DND-41 (cell line): ENCODE measurements around the gene RING1.
A peak's percentile ranks its signal among the peaks of the same experiment; 100 is the strongest.

Experiments
- EZH2 ChIP-seq: IDR thresholded peaks from 3 replicates; pipeline ENCODE4 v1.6.1; 2012; ENCODE audit warnings: borderline replicate concordance, low read depth, mild to moderate bottlenecking, moderate library complexity, low read length, inconsistent platforms; ENCODE audit not compliant: severe bottlenecking
- TF ChIP-seq, protein P1 (sequence below): IDR thresholded peaks from 2 replicates; pipeline ENCODE4 v1.5.1; 2012; ENCODE audit warnings: borderline replicate concordance, low read length, moderate library complexity, mild to moderate bottlenecking; ENCODE audit not compliant: poor library complexity, severe bottlenecking; ENCODE audit errors: extremely low read depth

DNA sequence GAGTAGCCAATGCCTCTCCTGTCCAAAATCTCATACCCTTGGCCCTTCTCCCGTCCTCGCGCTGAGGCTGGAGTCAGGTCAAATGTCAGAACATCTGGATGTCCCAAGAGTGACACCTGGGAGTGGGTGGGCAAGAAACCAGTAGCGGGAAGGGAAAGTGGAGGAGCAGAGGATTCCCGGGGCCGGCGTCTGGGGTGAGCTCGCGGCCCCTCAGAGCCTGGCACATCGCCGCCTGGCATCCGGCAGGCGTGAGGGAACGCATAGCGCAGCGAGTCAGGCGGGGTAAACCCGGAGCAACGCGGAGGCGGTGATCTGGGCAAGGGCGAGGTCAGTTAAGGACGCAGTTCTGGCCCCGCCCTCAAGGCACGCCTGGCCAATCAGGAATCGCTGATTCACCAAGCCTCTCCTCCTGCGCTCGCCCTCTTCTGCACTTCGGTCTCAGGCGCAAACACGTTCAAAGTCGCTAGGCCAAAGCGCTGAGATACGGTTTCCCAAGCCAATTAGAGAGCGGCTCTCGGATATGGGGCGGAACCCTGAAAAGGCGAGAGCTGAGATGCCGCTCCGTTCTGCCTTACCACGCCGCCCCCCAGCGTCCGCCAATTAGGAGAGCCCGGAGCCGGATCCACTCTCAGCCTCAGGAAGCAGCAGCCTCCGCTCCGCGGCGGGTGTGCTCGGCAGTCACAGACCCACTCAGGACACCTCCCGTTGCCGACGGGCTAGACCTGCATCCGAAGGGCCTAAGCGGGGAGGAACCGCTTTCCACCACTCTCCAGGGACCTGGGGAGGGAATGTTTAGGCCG is 40.8 kb downstream of the RING1 start:
- TF ChIP-seq, protein P1, sequence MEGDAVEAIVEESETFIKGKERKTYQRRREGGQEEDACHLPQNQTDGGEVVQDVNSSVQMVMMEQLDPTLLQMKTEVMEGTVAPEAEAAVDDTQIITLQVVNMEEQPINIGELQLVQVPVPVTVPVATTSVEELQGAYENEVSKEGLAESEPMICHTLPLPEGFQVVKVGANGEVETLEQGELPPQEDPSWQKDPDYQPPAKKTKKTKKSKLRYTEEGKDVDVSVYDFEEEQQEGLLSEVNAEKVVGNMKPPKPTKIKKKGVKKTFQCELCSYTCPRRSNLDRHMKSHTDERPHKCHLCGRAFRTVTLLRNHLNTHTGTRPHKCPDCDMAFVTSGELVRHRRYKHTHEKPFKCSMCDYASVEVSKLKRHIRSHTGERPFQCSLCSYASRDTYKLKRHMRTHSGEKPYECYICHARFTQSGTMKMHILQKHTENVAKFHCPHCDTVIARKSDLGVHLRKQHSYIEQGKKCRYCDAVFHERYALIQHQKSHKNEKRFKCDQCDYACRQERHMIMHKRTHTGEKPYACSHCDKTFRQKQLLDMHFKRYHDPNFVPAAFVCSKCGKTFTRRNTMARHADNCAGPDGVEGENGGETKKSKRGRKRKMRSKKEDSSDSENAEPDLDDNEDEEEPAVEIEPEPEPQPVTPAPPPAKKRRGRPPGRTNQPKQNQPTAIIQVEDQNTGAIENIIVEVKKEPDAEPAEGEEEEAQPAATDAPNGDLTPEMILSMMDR, result peak; percentile 29
- TF ChIP-seq EZH2, result no peak
